IMR-90 (cell line): ENCODE measurements around the gene DMRT3.

Experiments used
- BHLHE40 ChIP-seq: fragments of 150-350 bp; IDR thresholded peaks from 2 replicates; pipeline ENCODE4 v1.6.1; 2016; ENCODE audit warnings: mild to moderate bottlenecking, low read depth, low read length
- CEBPB ChIP-seq: IDR thresholded peaks from 2 replicates; pipeline ENCODE4 v1.6.1; 2012; ENCODE audit warnings: low read depth, low read length, improper control_type of control experiment
- CTCF ChIP-seq: conservative IDR thresholded peaks from 2 replicates; pipeline ENCODE4 v1.5.1; 2012; ENCODE audit warnings: mild to moderate bottlenecking, low read depth, low read length, improper control_type of control experiment
- ELK1 ChIP-seq: fragments of 150-350 bp; IDR thresholded peaks from 2 replicates; pipeline ENCODE4 v1.6.1; 2016; ENCODE audit warnings: low read depth, mild to moderate bottlenecking, low read length, moderate library complexity, borderline replicate concordance
- MAFK ChIP-seq: IDR thresholded peaks from 2 replicates; pipeline ENCODE4 v1.6.1; 2012; ENCODE audit warnings: low read depth, low read length, improper control_type of control experiment
- MAZ ChIP-seq: IDR thresholded peaks from 2 replicates; pipeline ENCODE4 v1.6.1; 2012; ENCODE audit warnings: low read depth, mild to moderate bottlenecking, low read length, improper control_type of control experiment, moderate library complexity, borderline replicate concordance
- MXI1 ChIP-seq: IDR thresholded peaks from 2 replicates; pipeline ENCODE4 v1.6.1; 2012; ENCODE audit warnings: low read depth, mild to moderate bottlenecking, low read length, moderate library complexity, borderline replicate concordance
- NFE2L2 ChIP-seq: fragments of 150-350 bp; IDR thresholded peaks from 2 replicates; pipeline ENCODE4 v1.6.1; 2016; ENCODE audit warnings: low read depth, mild to moderate bottlenecking, low read length
- POLR2A ChIP-seq: IDR thresholded peaks from 2 replicates; pipeline ENCODE4 v1.6.1; 2012; ENCODE audit warnings: mild to moderate bottlenecking, low read depth, low read length
- RAD21 ChIP-seq: IDR thresholded peaks from 2 replicates; pipeline ENCODE4 v1.6.1; 2012; ENCODE audit warnings: low read length, improper control_type of control experiment
- RFX5 ChIP-seq: IDR thresholded peaks from 2 replicates; pipeline ENCODE4 v1.8.0; 2012; ENCODE audit warnings: low read depth, mild to moderate bottlenecking, low read length, moderate library complexity
- TF ChIP-seq, protein P1 (sequence below): fragments of 150-350 bp; IDR thresholded peaks from 2 replicates; pipeline ENCODE4 v1.6.1; 2017; ENCODE audit warnings: mild to moderate bottlenecking, antibody characterized with exemption, low read length, low read depth

GRCh38 chr9:952546-952945 is 23.9 kb upstream of the DMRT3 start:
- no peak for TF ChIP-seq POLR2A
- no peak for TF ChIP-seq CTCF
- TF ChIP-seq NFE2L2, result no peak
- no peak for TF ChIP-seq RAD21
- no peak for TF ChIP-seq RFX5
- TF ChIP-seq, protein P1, sequence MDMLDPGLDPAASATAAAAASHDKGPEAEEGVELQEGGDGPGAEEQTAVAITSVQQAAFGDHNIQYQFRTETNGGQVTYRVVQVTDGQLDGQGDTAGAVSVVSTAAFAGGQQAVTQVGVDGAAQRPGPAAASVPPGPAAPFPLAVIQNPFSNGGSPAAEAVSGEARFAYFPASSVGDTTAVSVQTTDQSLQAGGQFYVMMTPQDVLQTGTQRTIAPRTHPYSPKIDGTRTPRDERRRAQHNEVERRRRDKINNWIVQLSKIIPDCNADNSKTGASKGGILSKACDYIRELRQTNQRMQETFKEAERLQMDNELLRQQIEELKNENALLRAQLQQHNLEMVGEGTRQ, result no peak
- TF ChIP-seq CEBPB, result no peak
- no peak for TF ChIP-seq MXI1
- no peak for TF ChIP-seq BHLHE40
- no peak for TF ChIP-seq MAZ
- TF ChIP-seq MAFK, result no peak
- TF ChIP-seq ELK1, result no peak
